Nephron progenitor cell (in vitro differentiated cells): ENCODE data around the gene CD244.
"Not testable (repeated sequence)": the region's sequence is repeated elsewhere in the genome, so short reads cannot be mapped to it uniquely, and the experiment has no call there.

Experiments used
- DNase-seq: peaks from one replicate; pipeline ENCODE4 v3.0.0; 2021
- H3K27ac Mint-ChIP-seq: 2 replicates; pipeline ENCODE4 v1.8.0; 2021; ENCODE audit warnings: mild to moderate bottlenecking, moderate library complexity, mixed read lengths
- H3K27me3 Mint-ChIP-seq: 2 replicates; pipeline ENCODE4 v1.8.0; 2021; ENCODE audit warnings: mild to moderate bottlenecking, low read depth, mixed read lengths; ENCODE audit not compliant: poor library complexity
- H3K36me3 Mint-ChIP-seq: 2 replicates; pipeline ENCODE4 v1.8.0; 2021; ENCODE audit warnings: low read depth, mixed read lengths
- H3K4me1 Mint-ChIP-seq: 2 replicates; pipeline ENCODE4 v1.8.0; 2021; ENCODE audit warnings: mixed read lengths
- H3K4me3 Mint-ChIP-seq: 2 replicates; pipeline ENCODE4 v1.8.0; 2021; ENCODE audit warnings: mild to moderate bottlenecking, moderate library complexity, mixed read lengths
- H3K9me3 Mint-ChIP-seq: 2 replicates; pipeline ENCODE4 v1.8.0; 2021; ENCODE audit warnings: mild to moderate bottlenecking, moderate library complexity, mixed read lengths
- CTCF ChIP-seq: fragments of 200-600 bp; sonication (generic); IDR thresholded peaks from 2 replicates; pipeline ENCODE4 v1.5.0; 2021; ENCODE audit warnings: antibody characterized with exemption

The CD244 gene

GRCh38 chr1:160905617-160905989, 42.9 kb upstream of the CD244 start:
- DNase-seq: no peak
- H3K27ac Mint-ChIP-seq: no peak overlapping the region
- no peaks in the 10 kb centered on the region for H3K4me1 Mint-ChIP-seq
- no peak overlapping the region for H3K4me3 Mint-ChIP-seq
- peaks cover 16% of the 10 kb centered on the region for H3K27me3 Mint-ChIP-seq
- no peaks in the 10 kb centered on the region for H3K36me3 Mint-ChIP-seq
- H3K9me3 Mint-ChIP-seq: no peaks in the 10 kb centered on the region
- TF ChIP-seq CTCF: no peak

GRCh38 chr1:160904783-160905616, 42.3 kb upstream of the CD244 start:
- H3K27me3 Mint-ChIP-seq: peaks cover 20% of the 10 kb centered on the region
- peaks cover 3% of the 10 kb centered on the region for H3K9me3 Mint-ChIP-seq
- H3K36me3 Mint-ChIP-seq: no peaks in the 10 kb centered on the region
- no peak overlapping the region for H3K4me3 Mint-ChIP-seq
- TF ChIP-seq CTCF: no peak
- no peaks in the 10 kb centered on the region for H3K4me1 Mint-ChIP-seq
- DNase-seq: no peak
- no peak overlapping the region for H3K27ac Mint-ChIP-seq

GRCh38 chr1:160902251-160902650, 39.6 kb upstream of the CD244 start:
- H3K36me3 Mint-ChIP-seq, H3K4me3 Mint-ChIP-seq, DNase-seq, H3K27ac Mint-ChIP-seq, H3K4me1 Mint-ChIP-seq: not testable (repeated sequence)
- H3K27me3 Mint-ChIP-seq: peaks cover 33% of the 10 kb centered on the region
- H3K9me3 Mint-ChIP-seq: peaks cover 16% of the 10 kb centered on the region

DNA sequence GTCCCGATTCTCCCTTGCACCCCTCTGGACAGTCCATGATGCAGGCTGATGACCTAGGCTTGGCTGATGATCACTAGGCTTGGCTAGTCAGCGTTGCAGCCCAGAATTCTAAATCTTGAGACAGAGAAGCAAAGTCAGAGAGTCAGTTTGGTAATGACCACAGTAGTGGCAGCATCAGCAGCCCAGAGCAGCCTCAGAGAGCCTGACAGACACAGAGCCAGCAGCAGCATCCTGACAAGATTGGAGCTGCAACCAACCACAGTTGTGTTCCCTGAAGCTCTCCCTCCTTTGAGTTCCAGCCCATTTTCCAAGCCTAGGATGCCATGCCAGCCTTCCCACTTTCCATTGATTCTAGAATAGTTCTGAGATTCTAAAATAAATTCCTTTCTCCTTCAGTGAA, 39.1 kb upstream of the CD244 start:
- Mint-ChIP-seq H3K4me1 (no peaks in the 10 kb centered on the region), H3K36me3 (no peaks in the 10 kb centered on the region), H3K27me3 (peaks cover 38% of the 10 kb centered on the region), H3K27ac (no peak overlapping the region), H3K4me3 (no peak overlapping the region), H3K9me3 (peaks cover 16% of the 10 kb centered on the region)
- no peak for DNase-seq
- TF ChIP-seq CTCF: no peak

DNA sequence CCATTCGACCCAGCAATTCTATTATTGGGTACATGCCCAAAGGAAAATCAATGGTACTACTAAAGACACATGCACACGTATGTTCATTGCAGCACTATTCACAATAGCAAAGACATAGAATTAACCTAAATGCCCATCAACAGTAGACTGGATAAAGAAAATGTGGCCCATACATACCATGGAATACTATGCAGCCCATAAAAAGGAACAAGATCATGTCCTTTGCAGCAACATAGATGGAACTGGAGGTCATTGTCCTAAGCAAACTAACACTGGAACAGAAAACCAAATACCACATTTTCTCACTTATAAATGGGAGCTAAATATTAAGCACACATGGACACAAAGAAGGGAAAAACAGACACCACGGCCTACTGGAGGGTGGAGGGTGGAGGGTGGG, 38.0 kb upstream of the CD244 start:
- H3K27ac Mint-ChIP-seq, DNase-seq, H3K4me1 Mint-ChIP-seq, H3K4me3 Mint-ChIP-seq, H3K36me3 Mint-ChIP-seq: not testable (repeated sequence)
- Mint-ChIP-seq H3K27me3 (peaks cover 38% of the 10 kb centered on the region), H3K9me3 (peaks cover 16% of the 10 kb centered on the region)

DNA sequence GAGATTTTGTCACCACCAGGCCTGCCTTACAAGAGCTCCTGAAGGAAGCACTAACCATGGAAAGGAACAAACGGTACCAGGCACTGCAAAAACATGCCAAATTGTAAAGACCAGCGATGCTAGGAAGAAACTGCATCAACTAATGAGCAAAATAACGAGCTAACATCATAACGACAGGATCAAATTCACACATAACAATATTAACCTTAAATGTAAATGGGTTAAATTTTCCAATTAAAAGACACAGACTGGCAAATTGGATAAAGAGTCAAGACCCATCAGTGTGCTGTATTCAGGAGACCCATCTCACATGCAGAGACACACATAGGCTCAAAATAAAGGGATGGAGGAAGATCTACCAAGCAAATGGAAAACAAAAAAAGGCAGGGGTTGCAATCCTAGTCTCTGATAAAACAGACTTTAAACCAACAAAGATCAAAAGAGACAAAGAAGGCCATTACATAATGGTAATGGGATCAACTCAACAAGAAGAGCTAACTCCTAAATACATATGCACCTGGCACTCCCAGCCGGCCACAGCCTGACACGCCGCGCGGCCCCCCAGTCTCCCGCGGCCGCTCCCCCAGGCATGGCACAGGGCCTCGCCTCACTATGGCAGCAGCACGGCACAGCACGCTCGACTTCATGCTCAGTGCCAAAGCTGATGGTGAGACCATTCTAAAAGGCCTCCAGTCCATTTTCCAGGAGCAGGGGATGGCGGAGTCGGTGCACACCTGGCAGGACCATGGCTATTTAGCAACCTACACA, 31.9 kb upstream of the CD244 start:
- H3K36me3 Mint-ChIP-seq, H3K27ac Mint-ChIP-seq, DNase-seq, H3K4me3 Mint-ChIP-seq, H3K4me1 Mint-ChIP-seq: not testable (repeated sequence)
- peaks cover 27% of the 10 kb centered on the region for H3K27me3 Mint-ChIP-seq
- peaks cover 40% of the 10 kb centered on the region for H3K9me3 Mint-ChIP-seq

DNA sequence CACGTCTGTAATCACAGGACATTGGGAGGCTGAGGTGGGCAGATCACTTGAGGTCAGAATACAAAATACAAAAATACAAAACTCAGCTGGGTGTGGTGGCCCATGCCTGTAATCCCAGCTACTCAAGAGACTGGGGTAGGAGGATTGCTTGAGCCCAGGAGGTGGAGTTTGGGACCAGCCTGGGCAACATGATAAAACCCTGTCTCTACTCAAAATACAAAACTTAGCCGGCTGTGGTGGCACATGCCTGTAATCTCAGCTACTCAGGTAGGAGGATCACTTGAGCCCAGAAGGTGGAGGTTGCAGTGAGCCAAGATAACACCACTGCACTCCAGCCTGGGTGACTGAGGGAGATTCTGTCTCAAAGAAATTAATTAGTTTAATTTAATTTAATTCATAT, 28.8 kb upstream of the CD244 start:
- DNase-seq: no peak
- H3K4me3 Mint-ChIP-seq: no peak overlapping the region
- H3K27me3 Mint-ChIP-seq: peaks cover 10% of the 10 kb centered on the region
- no peak overlapping the region for H3K27ac Mint-ChIP-seq
- H3K36me3 Mint-ChIP-seq: no peaks in the 10 kb centered on the region
- no peak for TF ChIP-seq CTCF
- H3K9me3 Mint-ChIP-seq: peaks cover 31% of the 10 kb centered on the region
- no peaks in the 10 kb centered on the region for H3K4me1 Mint-ChIP-seq
